NCI-H1694 treated with DMSO at 0.1 percent for 48 hours (cell line): Measurements from ENCODE around the gene LCP1.

Experiments used
- DNase-seq: peaks from one replicate; lab custom pipeline; 2025; lab: John Stamatoyannopoulos, UW

The LCP1 gene

DNA sequence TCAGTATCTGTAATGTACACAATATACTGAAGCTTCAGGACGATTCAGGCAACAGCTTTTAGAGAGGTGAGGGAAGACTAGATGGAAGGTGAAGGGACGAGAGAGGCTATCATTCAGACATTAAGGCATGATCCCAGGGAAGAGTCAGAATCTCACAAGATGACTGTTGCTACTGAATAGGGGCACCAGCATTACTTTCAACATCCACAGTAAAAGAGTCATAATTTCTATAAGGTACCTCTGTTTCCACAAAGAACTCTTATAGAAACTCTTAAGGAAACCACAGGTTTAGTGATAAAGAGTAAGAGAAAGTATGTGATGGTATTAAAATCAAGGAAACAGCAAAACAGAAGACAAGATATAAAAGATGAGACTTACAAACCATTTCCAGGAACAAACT lies 23.0 kb downstream of the LCP1 start:
- no peak for DNase-seq

DNA sequence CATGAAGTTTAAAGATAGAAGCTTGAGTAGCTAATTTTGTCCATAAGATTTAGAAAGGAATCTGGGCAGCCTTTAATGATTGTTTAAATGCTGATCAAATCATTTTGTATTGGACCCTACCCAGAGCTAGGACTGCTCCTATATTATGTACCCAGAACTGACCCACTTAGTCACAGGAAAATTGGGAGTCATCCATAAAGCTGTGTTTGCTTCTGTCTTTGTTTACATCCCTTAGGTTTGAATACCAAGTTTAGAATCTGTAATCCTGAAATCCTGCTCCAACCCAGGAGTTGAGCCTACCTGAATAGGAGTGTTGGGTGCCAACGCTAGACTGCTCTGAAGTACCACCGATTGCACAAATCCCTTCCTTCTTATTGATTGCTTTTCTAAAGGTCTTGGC lies 23.8 kb downstream of the LCP1 start:
- no peak for DNase-seq

GRCh38 chr13:46154136-46154801 lies 27.7 kb downstream of the LCP1 start:
- DNase-seq, result no peak

- DNase-seq, result no peak
Measured at GRCh38 chr13:46152627-46153328, 29.2 kb downstream of the LCP1 start.

GRCh38 chr13:46150134-46150693 lies 31.8 kb downstream of the LCP1 start:
- no peak for DNase-seq

- DNase-seq, result no peak
Measured at GRCh38 chr13:46149272-46150133, 32.5 kb downstream of the LCP1 start.

DNA sequence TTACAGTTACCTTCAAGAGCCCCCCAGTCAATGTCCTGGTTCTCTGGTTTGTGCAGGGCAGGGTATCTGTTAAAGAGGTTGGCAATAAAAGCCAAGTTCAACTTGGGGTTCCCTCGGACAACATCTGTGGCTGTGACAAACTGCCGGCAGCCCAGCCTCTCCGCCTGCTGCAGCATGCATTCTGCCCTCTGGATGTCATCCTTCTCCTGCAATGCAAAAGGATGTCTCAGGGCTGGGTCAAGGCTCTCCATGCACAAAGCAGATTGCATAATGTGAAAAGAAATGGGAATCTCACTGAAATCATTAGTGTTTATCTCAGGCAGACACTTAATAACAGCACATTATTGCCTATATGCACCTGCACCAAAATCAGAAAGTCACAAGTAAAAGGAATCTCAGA lies 35.1 kb downstream of the LCP1 start:
- no peak for DNase-seq

- no peak for DNase-seq
Measured at GRCh38 chr13:46145950-46146349, 36.0 kb downstream of the LCP1 start.

GRCh38 chr13:46145135-46145534 lies 36.8 kb downstream of the LCP1 start:
- no peak for DNase-seq

- no peak for DNase-seq
Measured at GRCh38 chr13:46143184-46143701, 38.7 kb downstream of the LCP1 start.

DNA sequence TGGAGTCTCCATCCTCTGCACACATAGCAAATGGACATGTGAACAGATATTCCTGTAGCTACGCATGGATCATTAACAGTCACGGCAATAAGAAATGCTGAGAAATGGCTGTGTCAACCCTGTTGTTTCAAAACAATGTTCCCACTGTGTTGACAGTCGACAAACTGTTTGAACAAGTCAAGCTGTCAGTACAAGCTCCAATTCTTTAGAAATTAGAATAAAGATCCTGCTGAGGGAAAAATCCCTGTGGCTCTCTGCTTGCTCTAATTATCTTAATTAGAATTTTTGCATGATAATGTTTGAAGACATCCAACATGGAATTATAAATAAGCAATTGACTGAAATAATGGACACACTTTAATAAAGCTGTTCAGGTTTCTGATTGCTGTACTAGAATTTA lies 39.2 kb downstream of the LCP1 start:
- no peak for DNase-seq

DNA sequence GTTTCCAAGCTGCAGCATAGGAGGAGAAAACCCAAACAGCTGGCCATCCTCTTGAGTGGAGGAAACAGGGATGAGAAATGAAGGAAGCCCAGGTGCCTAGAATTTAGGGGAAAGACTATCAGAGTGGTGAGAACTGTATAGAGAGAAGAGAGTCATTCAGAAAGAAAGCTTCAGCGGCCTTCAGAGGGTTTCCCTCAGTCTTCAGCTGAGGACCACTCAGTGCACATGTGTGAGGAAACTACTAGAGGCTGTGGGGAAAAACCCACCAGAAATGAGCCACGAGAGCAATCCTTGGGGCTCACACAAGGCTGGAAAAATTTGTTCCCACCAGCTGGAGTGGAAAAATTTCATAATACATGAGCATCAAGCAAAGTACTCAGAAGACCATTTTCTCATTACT lies 41.9 kb downstream of the LCP1 start:
- DNase-seq, result no peak

- no peak for DNase-seq
Measured at GRCh38 chr13:46137627-46138317, 44.2 kb downstream of the LCP1 start.

- DNase-seq, result no peak
Measured at GRCh38 chr13:46136688-46137087, 45.3 kb downstream of the LCP1 start.

GRCh38 chr13:46134961-46135522 lies 46.9 kb downstream of the LCP1 start:
- DNase-seq, result no peak

GRCh38 chr13:46134494-46134893 lies 47.5 kb downstream of the LCP1 start:
- no peak for DNase-seq

- no peak for DNase-seq
Measured at GRCh38 chr13:46132109-46132508, 49.9 kb downstream of the LCP1 start.

- DNase-seq, result no peak
Measured at GRCh38 chr13:46131705-46132104, 50.3 kb downstream of the LCP1 start.

DNA sequence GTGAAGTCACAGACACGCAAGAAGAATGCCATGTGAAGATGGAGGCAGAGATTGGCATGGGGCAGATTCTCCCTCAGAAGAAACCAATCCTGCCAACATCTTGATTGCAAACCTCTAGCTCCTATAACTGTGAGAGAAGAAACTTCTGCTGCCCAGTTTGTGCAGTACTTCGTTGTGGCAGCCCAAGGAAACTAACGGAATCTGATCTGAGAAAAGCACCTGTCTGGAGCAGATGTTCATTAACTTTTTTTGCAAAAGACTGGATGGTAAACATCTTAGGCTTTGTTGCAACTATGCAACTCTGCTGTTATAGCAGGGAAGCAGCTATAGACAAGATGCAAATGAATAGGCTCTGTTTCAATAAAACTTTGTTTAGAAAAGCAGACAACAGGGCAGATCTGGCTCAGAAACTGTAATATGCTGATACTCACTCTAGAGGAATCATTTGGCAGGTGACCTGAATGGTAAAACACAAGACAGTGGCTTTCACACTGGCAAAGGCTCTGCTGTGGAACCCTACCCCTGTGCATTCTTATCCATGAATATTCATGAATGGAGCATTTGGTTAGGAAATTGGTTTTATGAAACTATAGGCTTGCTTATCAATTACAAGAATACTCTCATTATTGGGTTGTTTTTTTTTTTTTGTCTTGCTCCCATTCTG lies 51.9 kb downstream of the LCP1 start:
- no peak for DNase-seq

DNA sequence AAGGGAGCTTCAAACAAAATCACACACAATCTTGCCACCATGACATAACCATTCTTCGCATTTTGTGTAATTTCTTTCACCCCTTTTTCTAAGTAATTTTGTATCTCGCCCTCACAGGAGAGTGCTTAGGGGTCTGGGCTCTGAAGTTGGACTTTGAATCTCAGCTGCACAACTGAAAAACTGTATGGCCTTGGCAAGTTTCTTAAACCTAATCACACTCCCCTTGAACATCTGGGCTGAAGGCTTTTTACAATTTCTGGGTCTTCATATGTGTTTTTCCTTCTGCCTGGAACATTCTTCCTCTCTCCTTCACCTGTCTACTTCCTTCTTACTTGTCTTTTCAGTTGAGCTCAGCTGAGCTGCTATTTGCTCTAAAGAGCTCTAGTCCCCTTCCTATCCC lies 52.9 kb downstream of the LCP1 start:
- DNase-seq, result no peak
